Measurements from ENCODE around the gene SPATA24.

The SPATA24 gene

GRCh38 chr5:139383275-139383992 is 20.5 kb downstream of the SPATA24 start, which contains the start of gene SLC23A1:
TSS of gene SLC23A1 (minus strand) at chr5:139383297. CDS start at chr5:139383253, 44 bp downstream.
- no peaks in the 10 kb centered on the region for H3K27me3 ChIP-seq (ENCODE audit: control insufficient read depth in 2 of 2, insufficient read depth in 2 of 2, low read length in 2 of 2)
- H3K9me3 ChIP-seq (ENCODE audit: control insufficient read depth in 2 of 2, low read length in 2 of 2) = no peaks in the 10 kb centered on the region
- peak within 1 kb of the TSS in 1 of 2 donors; percentile 26 for H3K4me3 ChIP-seq (ENCODE audit: low read length in 2 of 2)
- peak within 1 kb of the TSS in 1 of 2 donors; percentile 18 for H3K9ac ChIP-seq (ENCODE audit: low read depth in 1 of 2, low read length in 2 of 2)
- peak within 1 kb of the TSS; percentile 43 to 67 for H3K27ac ChIP-seq (ENCODE audit: low read depth in 2 of 2, low read length in 2 of 2)
- H3K36me3 ChIP-seq (ENCODE audit: control insufficient read depth in 2 of 2, insufficient read depth in 2 of 2, low read length in 2 of 2) = no peaks in the 10 kb centered on the region
- H3K4me1 ChIP-seq (ENCODE audit: control insufficient read depth in 2 of 2, insufficient read depth in 2 of 2, low read length in 2 of 2) = peaks cover 37 to 42% of the 10 kb centered on the region in 2 donors

- Histone ChIP-seq H3K4me3 (ENCODE audit: low read length in 2 of 2) (no peak overlapping the region), H3K27ac (ENCODE audit: low read depth in 2 of 2, low read length in 2 of 2) (peak overlapping the region; percentile 43 to 67), H3K36me3 (ENCODE audit: control insufficient read depth in 2 of 2, insufficient read depth in 2 of 2, low read length in 2 of 2) (peaks cover 0 to under 1% of the 10 kb centered on the region in 2 donors), H3K9ac (ENCODE audit: low read depth in 1 of 2, low read length in 2 of 2) (no peak overlapping the region), H3K9me3 (ENCODE audit: control insufficient read depth in 2 of 2, low read length in 2 of 2) (no peaks in the 10 kb centered on the region), H3K4me1 (ENCODE audit: control insufficient read depth in 2 of 2, insufficient read depth in 2 of 2, low read length in 2 of 2) (peaks cover 34 to 37% of the 10 kb centered on the region in 2 donors), H3K27me3 (ENCODE audit: control insufficient read depth in 2 of 2, insufficient read depth in 2 of 2, low read length in 2 of 2) (no peaks in the 10 kb centered on the region)
Observed at GRCh38 chr5:139382807-139383206, 21.1 kb downstream of the SPATA24 start.

GRCh38 chr5:139381837-139382761 is 21.8 kb downstream of the SPATA24 start:
- peaks cover 30 to 33% of the 10 kb centered on the region in 2 donors for H3K4me1 ChIP-seq (ENCODE audit: control insufficient read depth in 2 of 2, insufficient read depth in 2 of 2, low read length in 2 of 2)
- no peaks in the 10 kb centered on the region for H3K9me3 ChIP-seq (ENCODE audit: control insufficient read depth in 2 of 2, low read length in 2 of 2)
- H3K36me3 ChIP-seq (ENCODE audit: control insufficient read depth in 2 of 2, insufficient read depth in 2 of 2, low read length in 2 of 2) = peaks cover 0 to 3% of the 10 kb centered on the region in 2 donors
- H3K9ac ChIP-seq (ENCODE audit: low read depth in 1 of 2, low read length in 2 of 2) = no peak overlapping the region
- peak overlapping the region in 1 of 2 donors; percentile 26 for H3K4me3 ChIP-seq (ENCODE audit: low read length in 2 of 2)
- H3K27ac ChIP-seq (ENCODE audit: low read depth in 2 of 2, low read length in 2 of 2) = peak overlapping the region; percentile 43 to 67
- no peaks in the 10 kb centered on the region for H3K27me3 ChIP-seq (ENCODE audit: control insufficient read depth in 2 of 2, insufficient read depth in 2 of 2, low read length in 2 of 2)

GRCh38 chr5:139379626-139380449 is 24.1 kb downstream of the SPATA24 start:
- H3K9me3 ChIP-seq (ENCODE audit: control insufficient read depth in 2 of 2, low read length in 2 of 2) = no peaks in the 10 kb centered on the region
- H3K27ac ChIP-seq (ENCODE audit: low read depth in 2 of 2, low read length in 2 of 2) = no peak overlapping the region
- H3K4me3 ChIP-seq (ENCODE audit: low read length in 2 of 2) = no peak overlapping the region
- H3K9ac ChIP-seq (ENCODE audit: low read depth in 1 of 2, low read length in 2 of 2) = no peak overlapping the region
- peaks cover 27 to 29% of the 10 kb centered on the region in 2 donors for H3K4me1 ChIP-seq (ENCODE audit: control insufficient read depth in 2 of 2, insufficient read depth in 2 of 2, low read length in 2 of 2)
- no peaks in the 10 kb centered on the region for H3K27me3 ChIP-seq (ENCODE audit: control insufficient read depth in 2 of 2, insufficient read depth in 2 of 2, low read length in 2 of 2)
- H3K36me3 ChIP-seq (ENCODE audit: control insufficient read depth in 2 of 2, insufficient read depth in 2 of 2, low read length in 2 of 2) = peaks cover 2 to 3% of the 10 kb centered on the region in 2 donors

DNA sequence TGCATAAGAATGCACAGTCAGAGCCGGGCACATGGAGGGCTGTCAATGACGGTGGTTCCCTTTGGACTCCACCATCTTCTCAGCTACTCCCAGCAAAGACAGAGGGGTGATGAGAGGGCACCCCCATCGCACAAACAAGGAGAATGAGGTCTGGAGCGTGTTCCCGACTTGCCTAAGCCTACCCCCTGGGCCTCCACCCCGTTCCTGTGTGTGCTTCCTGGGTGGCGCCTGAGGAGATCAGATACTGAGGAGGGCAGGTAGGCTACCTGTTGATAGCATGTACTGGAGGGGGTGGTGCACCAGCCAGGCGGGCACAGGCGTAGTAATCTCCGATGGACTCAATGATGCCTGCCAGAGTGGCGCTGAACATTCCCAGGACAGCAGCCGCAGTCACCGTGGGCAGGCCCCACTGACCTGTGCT is 24.9 kb downstream of the SPATA24 start:
- H3K9me3 ChIP-seq (ENCODE audit: control insufficient read depth in 2 of 2, low read length in 2 of 2) = no peaks in the 10 kb centered on the region

DNA sequence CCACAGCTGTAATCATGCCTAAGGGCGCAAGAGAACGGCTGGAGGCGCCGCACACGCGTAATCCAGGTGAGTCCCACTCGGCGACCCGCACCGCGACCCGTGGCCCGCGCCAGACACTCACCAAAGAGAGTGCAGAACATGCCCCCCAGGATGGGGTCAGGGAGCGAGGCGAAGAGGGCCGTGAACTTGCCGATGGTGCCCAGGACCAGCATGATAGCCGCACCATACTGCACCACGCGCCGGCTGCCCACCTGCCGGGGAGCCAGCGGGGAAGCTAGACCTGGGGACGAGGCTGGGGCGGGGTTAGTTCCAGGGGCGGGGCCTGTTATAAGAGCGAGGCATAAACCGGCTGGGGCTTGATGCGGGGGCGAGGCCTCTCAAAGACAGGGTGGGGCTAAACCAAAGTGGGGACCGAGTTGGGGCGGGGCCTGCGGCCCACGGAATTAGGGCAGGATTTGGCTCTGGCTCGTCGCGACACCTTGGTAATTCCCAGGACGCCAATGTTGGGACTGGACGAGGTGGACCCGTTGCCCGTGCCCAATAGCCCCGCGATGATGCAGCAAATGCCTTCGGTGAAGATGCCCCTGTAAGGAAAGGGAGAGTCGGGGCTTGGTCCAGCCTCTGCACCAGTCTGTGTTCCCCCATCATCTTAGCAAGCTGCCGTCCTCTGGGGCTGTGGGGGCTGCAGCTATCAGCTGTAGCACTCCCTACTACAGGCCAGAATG is 25.6 kb downstream of the SPATA24 start:
- no peaks in the 10 kb centered on the region for H3K9me3 ChIP-seq (ENCODE audit: control insufficient read depth in 2 of 2, low read length in 2 of 2)
- peaks cover 2 to 3% of the 10 kb centered on the region in 2 donors for H3K36me3 ChIP-seq (ENCODE audit: control insufficient read depth in 2 of 2, insufficient read depth in 2 of 2, low read length in 2 of 2)
- peaks cover 21 to 22% of the 10 kb centered on the region in 2 donors for H3K4me1 ChIP-seq (ENCODE audit: control insufficient read depth in 2 of 2, insufficient read depth in 2 of 2, low read length in 2 of 2)
- H3K27ac ChIP-seq (ENCODE audit: low read depth in 2 of 2, low read length in 2 of 2) = no peak overlapping the region
- no peaks in the 10 kb centered on the region for H3K27me3 ChIP-seq (ENCODE audit: control insufficient read depth in 2 of 2, insufficient read depth in 2 of 2, low read length in 2 of 2)
- no peak overlapping the region for H3K9ac ChIP-seq (ENCODE audit: low read depth in 1 of 2, low read length in 2 of 2)
- no peak overlapping the region for H3K4me3 ChIP-seq (ENCODE audit: low read length in 2 of 2)

More for the DNA sequence above, 24.9 kb downstream of the SPATA24 start:
- Histone ChIP-seq H3K27me3 (ENCODE audit: control insufficient read depth in 2 of 2, insufficient read depth in 2 of 2, low read length in 2 of 2) (no peaks in the 10 kb centered on the region), H3K9ac (ENCODE audit: low read depth in 1 of 2, low read length in 2 of 2) (no peak overlapping the region), H3K27ac (ENCODE audit: low read depth in 2 of 2, low read length in 2 of 2) (no peak overlapping the region), H3K4me3 (ENCODE audit: low read length in 2 of 2) (no peak overlapping the region), H3K36me3 (ENCODE audit: control insufficient read depth in 2 of 2, insufficient read depth in 2 of 2, low read length in 2 of 2) (peaks cover 2 to 3% of the 10 kb centered on the region in 2 donors), H3K4me1 (ENCODE audit: control insufficient read depth in 2 of 2, insufficient read depth in 2 of 2, low read length in 2 of 2) (peaks cover 24 to 28% of the 10 kb centered on the region in 2 donors)

DNA sequence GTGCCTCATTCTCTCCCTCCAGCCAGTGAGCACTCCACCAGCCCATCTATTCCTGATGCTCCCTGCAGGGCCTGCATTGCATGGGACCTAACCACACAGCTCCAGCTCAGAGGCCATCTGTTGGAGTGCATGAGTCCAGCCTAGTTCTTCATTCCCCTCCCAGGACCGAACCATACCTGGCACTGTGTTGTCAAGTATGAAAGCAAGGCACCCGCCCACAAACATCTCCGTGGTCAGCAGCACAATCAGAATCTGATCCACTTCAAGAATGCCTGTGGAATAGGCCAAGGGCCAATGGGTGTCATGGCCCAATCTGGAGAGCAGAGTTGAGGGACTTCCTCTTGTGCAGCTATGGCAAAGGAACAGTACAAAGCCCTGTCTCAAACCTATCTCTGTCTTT is 26.7 kb downstream of the SPATA24 start:
- no peak overlapping the region for H3K9ac ChIP-seq (ENCODE audit: low read depth in 1 of 2, low read length in 2 of 2)
- H3K27ac ChIP-seq (ENCODE audit: low read depth in 2 of 2, low read length in 2 of 2) = no peak overlapping the region
- no peaks in the 10 kb centered on the region for H3K27me3 ChIP-seq (ENCODE audit: control insufficient read depth in 2 of 2, insufficient read depth in 2 of 2, low read length in 2 of 2)
- no peaks in the 10 kb centered on the region for H3K9me3 ChIP-seq (ENCODE audit: control insufficient read depth in 2 of 2, low read length in 2 of 2)
- H3K36me3 ChIP-seq (ENCODE audit: control insufficient read depth in 2 of 2, insufficient read depth in 2 of 2, low read length in 2 of 2) = peaks cover 2 to 4% of the 10 kb centered on the region in 2 donors
- H3K4me1 ChIP-seq (ENCODE audit: control insufficient read depth in 2 of 2, insufficient read depth in 2 of 2, low read length in 2 of 2) = peaks cover 14 to 19% of the 10 kb centered on the region in 2 donors
- no peak overlapping the region for H3K4me3 ChIP-seq (ENCODE audit: low read length in 2 of 2)

DNA sequence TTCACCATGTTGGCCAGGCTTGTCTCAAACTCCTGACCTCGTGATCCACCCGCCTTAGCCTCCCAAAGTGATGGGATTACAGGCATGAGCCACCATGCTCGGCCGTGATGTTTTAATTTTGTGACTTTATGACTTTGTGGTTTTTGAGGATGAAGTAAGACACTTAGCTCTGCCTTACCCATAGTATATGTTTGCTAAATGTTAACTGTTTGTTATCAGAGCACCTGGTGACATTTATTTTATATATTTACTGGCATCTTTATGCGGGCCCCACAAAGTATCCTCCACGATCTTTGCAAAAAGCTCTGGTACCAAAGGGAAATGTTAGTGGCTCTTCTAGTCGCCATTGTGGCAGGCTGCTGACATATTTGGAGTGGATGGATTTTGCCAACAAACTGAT is 27.5 kb downstream of the SPATA24 start:
- Histone ChIP-seq H3K36me3 (ENCODE audit: control insufficient read depth in 2 of 2, insufficient read depth in 2 of 2, low read length in 2 of 2) (peaks cover 5 to 11% of the 10 kb centered on the region in 2 donors), H3K4me1 (ENCODE audit: control insufficient read depth in 2 of 2, insufficient read depth in 2 of 2, low read length in 2 of 2) (peaks cover 9 to 14% of the 10 kb centered on the region in 2 donors), H3K27ac (ENCODE audit: low read depth in 2 of 2, low read length in 2 of 2) (no peak overlapping the region), H3K9ac (ENCODE audit: low read depth in 1 of 2, low read length in 2 of 2) (no peak overlapping the region), H3K9me3 (ENCODE audit: control insufficient read depth in 2 of 2, low read length in 2 of 2) (no peaks in the 10 kb centered on the region), H3K4me3 (ENCODE audit: low read length in 2 of 2) (no peak overlapping the region), H3K27me3 (ENCODE audit: control insufficient read depth in 2 of 2, insufficient read depth in 2 of 2, low read length in 2 of 2) (no peaks in the 10 kb centered on the region)

DNA sequence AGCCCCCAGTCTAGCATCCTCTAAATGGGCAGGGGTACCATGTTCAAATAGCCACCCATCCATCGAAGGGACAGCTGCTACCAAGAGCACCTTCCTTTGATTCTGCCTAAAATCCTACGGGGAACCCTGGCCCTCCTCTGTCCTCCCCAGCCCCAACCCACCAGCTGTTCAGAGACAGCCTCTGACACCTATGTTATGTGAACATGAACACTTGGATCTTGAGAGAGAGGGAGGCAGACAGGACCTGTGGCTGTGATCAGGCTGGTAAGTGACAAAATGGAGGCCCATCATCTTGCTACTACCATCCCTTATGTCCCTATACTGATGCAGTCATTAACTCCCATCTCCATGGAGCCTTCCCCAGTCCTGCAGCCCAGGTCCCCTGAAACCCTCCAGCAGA is 29.0 kb downstream of the SPATA24 start:
- peaks cover 9 to 14% of the 10 kb centered on the region in 2 donors for H3K4me1 ChIP-seq (ENCODE audit: control insufficient read depth in 2 of 2, insufficient read depth in 2 of 2, low read length in 2 of 2)
- no peak overlapping the region for H3K9ac ChIP-seq (ENCODE audit: low read depth in 1 of 2, low read length in 2 of 2)
- no peak overlapping the region for H3K4me3 ChIP-seq (ENCODE audit: low read length in 2 of 2)
- H3K27ac ChIP-seq (ENCODE audit: low read depth in 2 of 2, low read length in 2 of 2) = peak overlapping the region; percentile 78 to 82
- H3K36me3 ChIP-seq (ENCODE audit: control insufficient read depth in 2 of 2, insufficient read depth in 2 of 2, low read length in 2 of 2) = peaks cover 8 to 13% of the 10 kb centered on the region in 2 donors
- H3K9me3 ChIP-seq (ENCODE audit: control insufficient read depth in 2 of 2, low read length in 2 of 2) = no peaks in the 10 kb centered on the region
- no peaks in the 10 kb centered on the region for H3K27me3 ChIP-seq (ENCODE audit: control insufficient read depth in 2 of 2, insufficient read depth in 2 of 2, low read length in 2 of 2)

Measured in mucosa of rectum (tissue), 2 donors.